Embryonic facial prominence (tissue), 1 donor: Measurements from ENCODE around the gene ENDOV.

Experiments used
- DNase-seq: peaks from one replicate; pipeline ENCODE4 v3.0.0-alpha.2; 2016; ENCODE audit errors: extremely low spot score

The ENDOV gene

GRCh38 chr17:80468242-80468641 lies 53.3 kb downstream of the ENDOV start:
- no peak for DNase-seq

- no peak for DNase-seq
Observed at GRCh38 chr17:80468781-80469493, 54.0 kb downstream of the ENDOV start.

- DNase-seq, result no peak
Observed at GRCh38 chr17:80469667-80470066, 54.7 kb downstream of the ENDOV start.

- DNase-seq, result no peak
Observed at GRCh38 chr17:80470603-80471002, 55.6 kb downstream of the ENDOV start.

- DNase-seq, result no peak
Observed at GRCh38 chr17:80471922-80472321, 57.0 kb downstream of the ENDOV start.

- no peak for DNase-seq
Observed at GRCh38 chr17:80472996-80473395, 58.0 kb downstream of the ENDOV start.

- DNase-seq, result no peak
Observed at GRCh38 chr17:80473701-80474100, 58.7 kb downstream of the ENDOV start.

- DNase-seq, result no peak
Observed at GRCh38 chr17:80474231-80474960, 59.4 kb downstream of the ENDOV start.

GRCh38 chr17:80474961-80475909 lies 60.3 kb downstream of the ENDOV start:
- no peak for DNase-seq

GRCh38 chr17:80475910-80476876 lies 61.2 kb downstream of the ENDOV start, which contains the start of gene NPTX1:
Gene NPTX1 (minus strand): TSS chr17:80476607. CDS start chr17:80476446, 161 bp downstream.
- no peak for DNase-seq

- no peak for DNase-seq
Observed at GRCh38 chr17:80476877-80477646, 62.1 kb downstream of the ENDOV start.

GRCh38 chr17:80477647-80478478 lies 62.9 kb downstream of the ENDOV start:
- peak; percentile 36 for DNase-seq

- DNase-seq, result no peak
Observed at GRCh38 chr17:80478487-80479245, 63.7 kb downstream of the ENDOV start.

GRCh38 chr17:80479246-80479566 lies 64.2 kb downstream of the ENDOV start:
- no peak for DNase-seq

- no peak for DNase-seq
Observed at GRCh38 chr17:80480248-80480647, 65.3 kb downstream of the ENDOV start.

GRCh38 chr17:80481284-80482057 lies 66.5 kb downstream of the ENDOV start:
- no peak for DNase-seq

GRCh38 chr17:80482058-80482318 lies 67.0 kb downstream of the ENDOV start:
- DNase-seq, result no peak
